ENCODE data around the gene PBX2. TPM values are rescaled to one million over a fixed set of nuclear protein-coding genes. Genes with fewer than 3 reads are reported as not detected.
A peak's percentile ranks its signal among the peaks of the same experiment; 100 is the strongest.
"Not testable (repeated sequence)": the region's sequence is repeated elsewhere in the genome, so short reads cannot be mapped to it uniquely, and the experiment has no call there.

The PBX2 gene
- polyA plus RNA-seq, 4 donors, result 17.6 to 119 (median 29.9) TPM

- no peak overlapping the region for H3K27ac ChIP-seq (ENCODE audit: low read depth in 1 of 3, low read length in 2 of 3)
- peak overlapping the region in 2 of 3 donors; percentile 31 to 70 for H3K4me3 ChIP-seq (ENCODE audit: low read depth in 1 of 3, low read length in 3 of 3)
- H3K9me3 ChIP-seq (ENCODE audit: control insufficient read depth in 2 of 2, insufficient read depth in 1 of 2, low read depth in 1 of 2, low read length in 1 of 2), result no peaks in the 10 kb centered on the region
- 14 to 36% (median 31%) methylated on average over 39 of the region's 39 CpGs for WGBS, 3 donors
- FAIRE-seq (no peak), DNase-seq (peak; percentile 86 to 89)
- peaks cover 0 to 37% (median 0%) of the 10 kb centered on the region in 3 donors for H3K4me1 ChIP-seq (ENCODE audit: control insufficient read depth in 3 of 3, insufficient read depth in 2 of 3, low read depth in 1 of 3, low read length in 2 of 3)
- peaks cover 0 to 19% (median 2%) of the 10 kb centered on the region in 3 donors for H3K27me3 ChIP-seq (ENCODE audit: control insufficient read depth in 3 of 3, insufficient read depth in 3 of 3, low read length in 3 of 3)
- H3K36me3 ChIP-seq (ENCODE audit: control insufficient read depth in 3 of 3, insufficient read depth in 2 of 3, low read depth in 1 of 3, low read length in 3 of 3), result peaks cover 0 to 5% (median 0%) of the 10 kb centered on the region in 3 donors
These were observed 41.5 kb downstream of the PBX2 start for GRCh38 chr6:32148289-32149091.

DNA sequence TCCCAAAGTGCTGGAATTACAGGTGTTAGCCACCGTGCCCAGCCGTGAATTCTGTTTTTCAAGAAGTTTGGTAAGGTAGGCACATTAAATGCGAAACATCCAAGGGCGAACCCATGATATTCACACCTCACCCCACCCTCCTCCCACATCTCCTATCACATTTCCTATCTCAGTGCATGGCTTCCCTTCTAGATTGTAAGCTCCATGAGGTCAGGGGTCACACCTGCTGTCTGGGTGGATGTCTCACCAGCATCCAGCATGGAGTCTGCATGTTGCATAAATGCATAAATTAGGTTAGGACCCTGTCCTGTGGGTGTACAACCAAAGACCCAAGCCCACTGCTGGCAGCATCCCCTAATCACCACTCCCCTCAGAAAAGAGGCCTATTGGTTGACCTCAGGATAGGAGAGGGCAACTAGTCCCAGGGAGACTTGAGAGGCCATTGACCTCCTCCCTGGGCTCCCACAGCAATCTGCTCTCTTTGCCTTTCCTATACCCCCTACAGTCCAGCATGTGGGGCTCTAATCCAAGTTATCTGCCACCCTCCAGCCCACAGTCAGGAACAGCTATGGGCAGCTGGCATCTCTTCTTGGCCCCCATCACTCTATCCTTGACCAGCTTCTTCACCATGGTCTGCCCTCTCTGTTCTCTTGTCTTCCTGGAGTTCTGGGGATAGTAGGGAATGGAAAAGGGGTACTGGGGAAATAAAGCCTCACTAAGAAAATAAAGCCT is 42.4 kb downstream of the PBX2 start:
- 83 to 92% (median 89%) methylated on average over 4 of the region's 4 CpGs for WGBS, 3 donors
- Histone ChIP-seq H3K4me3 (ENCODE audit: low read depth in 1 of 3, low read length in 3 of 3) (peak overlapping the region in 1 of 3 donors; percentile 70), H3K27ac (ENCODE audit: low read depth in 1 of 3, low read length in 2 of 3) (no peak overlapping the region)

DNA sequence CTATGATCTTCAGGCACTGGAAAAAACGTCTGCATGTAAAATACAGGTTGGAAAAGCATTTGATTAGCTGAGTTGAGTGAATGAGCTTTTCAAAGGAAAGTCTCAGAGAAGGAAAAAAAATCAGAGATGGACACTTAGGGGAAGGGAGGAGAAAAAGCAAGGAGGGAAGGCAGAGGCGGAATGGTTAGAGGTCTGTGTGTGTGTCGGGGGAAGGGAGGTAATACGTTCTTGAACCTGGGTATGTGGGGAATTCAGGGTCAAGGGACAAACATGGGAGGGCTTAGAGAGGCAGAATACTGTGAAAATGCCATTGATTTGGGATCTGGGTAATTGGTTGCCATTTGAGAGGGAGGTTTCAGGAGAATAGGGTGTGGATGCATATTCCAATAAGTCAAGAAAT is 43.3 kb downstream of the PBX2 start:
- DNase-seq (no peak), FAIRE-seq (no peak)
- Histone ChIP-seq H3K9me3 (ENCODE audit: control insufficient read depth in 2 of 2, insufficient read depth in 1 of 2, low read depth in 1 of 2, low read length in 1 of 2) (no peaks in the 10 kb centered on the region), H3K36me3 (ENCODE audit: control insufficient read depth in 3 of 3, insufficient read depth in 2 of 3, low read depth in 1 of 3, low read length in 3 of 3) (peaks cover 0 to 5% (median 0%) of the 10 kb centered on the region in 3 donors), H3K4me1 (ENCODE audit: control insufficient read depth in 3 of 3, insufficient read depth in 2 of 3, low read depth in 1 of 3, low read length in 2 of 3) (peaks cover 0 to 30% (median 0%) of the 10 kb centered on the region in 3 donors), H3K27ac (ENCODE audit: low read depth in 1 of 3, low read length in 2 of 3) (no peak overlapping the region), H3K4me3 (ENCODE audit: low read depth in 1 of 3, low read length in 3 of 3) (no peak overlapping the region), H3K27me3 (ENCODE audit: control insufficient read depth in 3 of 3, insufficient read depth in 3 of 3, low read length in 3 of 3) (peaks cover 0 to 19% (median 2%) of the 10 kb centered on the region in 3 donors)
- 57 to 66% (median 66%) methylated on average over 4 of the region's 4 CpGs for WGBS, 3 donors

More for the DNA sequence above, 42.4 kb downstream of the PBX2 start:
- peaks cover 0 to 19% (median 2%) of the 10 kb centered on the region in 3 donors for H3K27me3 ChIP-seq (ENCODE audit: control insufficient read depth in 3 of 3, insufficient read depth in 3 of 3, low read length in 3 of 3)
- peaks cover 0 to 28% (median 0%) of the 10 kb centered on the region in 3 donors for H3K4me1 ChIP-seq (ENCODE audit: control insufficient read depth in 3 of 3, insufficient read depth in 2 of 3, low read depth in 1 of 3, low read length in 2 of 3)
- DNase-seq (no peak), FAIRE-seq (no peak)
- H3K9me3 ChIP-seq (ENCODE audit: control insufficient read depth in 2 of 2, insufficient read depth in 1 of 2, low read depth in 1 of 2, low read length in 1 of 2), result no peaks in the 10 kb centered on the region
- peaks cover 0 to 5% (median 0%) of the 10 kb centered on the region in 3 donors for H3K36me3 ChIP-seq (ENCODE audit: control insufficient read depth in 3 of 3, insufficient read depth in 2 of 3, low read depth in 1 of 3, low read length in 3 of 3)

GRCh38 chr6:32146287-32146686 is 43.7 kb downstream of the PBX2 start:
- WGBS, 3 donors, result 83 to 86% (median 85%) methylated on average over 1 of the region's 1 CpG
- DNase-seq (peak in 1 of 2 donors; percentile 26), FAIRE-seq (no peak)
- Histone ChIP-seq H3K27me3 (ENCODE audit: control insufficient read depth in 3 of 3, insufficient read depth in 3 of 3, low read length in 3 of 3) (peaks cover 0 to 19% (median 2%) of the 10 kb centered on the region in 3 donors), H3K4me1 (ENCODE audit: control insufficient read depth in 3 of 3, insufficient read depth in 2 of 3, low read depth in 1 of 3, low read length in 2 of 3) (peaks cover 0 to 29% (median 0%) of the 10 kb centered on the region in 3 donors), H3K27ac (ENCODE audit: low read depth in 1 of 3, low read length in 2 of 3) (no peak overlapping the region), H3K36me3 (ENCODE audit: control insufficient read depth in 3 of 3, insufficient read depth in 2 of 3, low read depth in 1 of 3, low read length in 3 of 3) (peaks cover 0 to 5% (median 0%) of the 10 kb centered on the region in 3 donors), H3K9me3 (ENCODE audit: control insufficient read depth in 2 of 2, insufficient read depth in 1 of 2, low read depth in 1 of 2, low read length in 1 of 2) (no peaks in the 10 kb centered on the region), H3K4me3 (ENCODE audit: low read depth in 1 of 3, low read length in 3 of 3) (no peak overlapping the region)

DNA sequence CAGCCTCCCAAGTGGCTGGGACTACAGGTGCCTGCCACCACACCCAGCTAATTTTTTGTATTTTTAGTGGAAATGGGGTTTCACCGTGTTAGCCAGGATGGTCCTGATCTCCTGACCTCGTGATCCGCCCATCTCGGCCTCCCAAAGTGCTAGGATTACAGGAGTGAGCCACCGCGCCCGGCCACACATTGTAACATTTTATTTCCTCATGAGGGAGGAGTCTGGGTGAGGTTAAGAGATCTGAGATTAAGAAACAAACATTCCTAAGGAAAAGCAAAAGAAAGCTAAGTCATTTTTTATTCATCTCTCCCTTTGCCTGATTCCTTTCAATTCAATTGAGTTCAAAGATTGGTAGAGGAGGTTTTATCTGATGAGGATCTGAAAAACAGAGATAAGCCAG is 45.8 kb downstream of the PBX2 start:
- not testable (repeated sequence) for FAIRE-seq; H3K27ac ChIP-seq (ENCODE audit: low read depth in 1 of 3, low read length in 2 of 3); H3K9me3 ChIP-seq (ENCODE audit: control insufficient read depth in 2 of 2, insufficient read depth in 1 of 2, low read depth in 1 of 2, low read length in 1 of 2); H3K4me3 ChIP-seq (ENCODE audit: low read depth in 1 of 3, low read length in 3 of 3); H3K36me3 ChIP-seq (ENCODE audit: control insufficient read depth in 3 of 3, insufficient read depth in 2 of 3, low read depth in 1 of 3, low read length in 3 of 3)
- peak; percentile 49 to 63 for DNase-seq
- 20 to 69% (median 44%) methylated on average over 7 of the region's 7 CpGs for WGBS, 3 donors
- Histone ChIP-seq H3K4me1 (ENCODE audit: control insufficient read depth in 3 of 3, insufficient read depth in 2 of 3, low read depth in 1 of 3, low read length in 2 of 3) (peaks cover 0 to 34% (median 0%) of the 10 kb centered on the region in 3 donors), H3K27me3 (ENCODE audit: control insufficient read depth in 3 of 3, insufficient read depth in 3 of 3, low read length in 3 of 3) (peaks cover 0 to 12% (median 0%) of the 10 kb centered on the region in 3 donors)

- DNase-seq (peak in 1 of 2 donors; percentile 21), FAIRE-seq (no peak)
- Histone ChIP-seq H3K27me3 (ENCODE audit: control insufficient read depth in 3 of 3, insufficient read depth in 3 of 3, low read length in 3 of 3) (peaks cover 0 to under 1% (median 0%) of the 10 kb centered on the region in 3 donors), H3K9me3 (ENCODE audit: control insufficient read depth in 2 of 2, insufficient read depth in 1 of 2, low read depth in 1 of 2, low read length in 1 of 2) (no peaks in the 10 kb centered on the region), H3K4me3 (ENCODE audit: low read depth in 1 of 3, low read length in 3 of 3) (no peak overlapping the region), H3K4me1 (ENCODE audit: control insufficient read depth in 3 of 3, insufficient read depth in 2 of 3, low read depth in 1 of 3, low read length in 2 of 3) (peaks cover 0 to 23% (median 0%) of the 10 kb centered on the region in 3 donors), H3K27ac (ENCODE audit: low read depth in 1 of 3, low read length in 2 of 3) (peak overlapping the region in 1 of 3 donors; percentile 36), H3K36me3 (ENCODE audit: control insufficient read depth in 3 of 3, insufficient read depth in 2 of 3, low read depth in 1 of 3, low read length in 3 of 3) (no peaks in the 10 kb centered on the region)
- 20 to 54% (median 42%) methylated on average over 5 of the region's 5 CpGs for WGBS, 3 donors
These were observed 49.5 kb downstream of the PBX2 start for GRCh38 chr6:32140420-32141046.

GRCh38 chr6:32139590-32139989 is 50.4 kb downstream of the PBX2 start:
- Histone ChIP-seq H3K27me3 (ENCODE audit: control insufficient read depth in 3 of 3, insufficient read depth in 3 of 3, low read length in 3 of 3) (no peaks in the 10 kb centered on the region), H3K4me1 (ENCODE audit: control insufficient read depth in 3 of 3, insufficient read depth in 2 of 3, low read depth in 1 of 3, low read length in 2 of 3) (peaks cover 0 to 23% (median 0%) of the 10 kb centered on the region in 3 donors), H3K9me3 (ENCODE audit: control insufficient read depth in 2 of 2, insufficient read depth in 1 of 2, low read depth in 1 of 2, low read length in 1 of 2) (no peaks in the 10 kb centered on the region), H3K36me3 (ENCODE audit: control insufficient read depth in 3 of 3, insufficient read depth in 2 of 3, low read depth in 1 of 3, low read length in 3 of 3) (no peaks in the 10 kb centered on the region), H3K27ac (ENCODE audit: low read depth in 1 of 3, low read length in 2 of 3) (no peak overlapping the region), H3K4me3 (ENCODE audit: low read depth in 1 of 3, low read length in 3 of 3) (no peak overlapping the region)
- no peak for DNase-seq
- FAIRE-seq, result no peak
- WGBS, 3 donors, result 67 to 84% (median 84%) methylated on average over 5 of the region's 5 CpGs

GRCh38 chr6:32137454-32137853 is 52.5 kb downstream of the PBX2 start:
- Histone ChIP-seq H3K36me3 (ENCODE audit: control insufficient read depth in 3 of 3, insufficient read depth in 2 of 3, low read depth in 1 of 3, low read length in 3 of 3) (no peaks in the 10 kb centered on the region), H3K27ac (ENCODE audit: low read depth in 1 of 3, low read length in 2 of 3) (no peak overlapping the region), H3K9me3 (ENCODE audit: control insufficient read depth in 2 of 2, insufficient read depth in 1 of 2, low read depth in 1 of 2, low read length in 1 of 2) (no peaks in the 10 kb centered on the region), H3K4me1 (ENCODE audit: control insufficient read depth in 3 of 3, insufficient read depth in 2 of 3, low read depth in 1 of 3, low read length in 2 of 3) (peaks cover 0 to 18% (median 0%) of the 10 kb centered on the region in 3 donors), H3K4me3 (ENCODE audit: low read depth in 1 of 3, low read length in 3 of 3) (no peak overlapping the region), H3K27me3 (ENCODE audit: control insufficient read depth in 3 of 3, insufficient read depth in 3 of 3, low read length in 3 of 3) (no peaks in the 10 kb centered on the region)
- DNase-seq, result no peak
- FAIRE-seq, result no peak

Measured in small intestine (tissue), 7 donors.